Keratinocyte (primary cell): ENCODE results near the gene BET1L. TPM values are rescaled to one million over a fixed set of nuclear protein-coding genes. Genes with fewer than 3 reads are reported as not detected.

Experiments used
- DNase-seq: peaks from one replicate; pipeline ENCODE4 v3.0.0-alpha.2; 2011; ENCODE audit warnings: low read depth, missing footprints, low spot score
- FAIRE-seq: peaks from 2 replicates; lab custom pipeline; 2011; peaks lifted over from hg19 to GRCh38; lab: Jason Lieb, UNC
- H2AFZ ChIP-seq: 2 replicates; pipeline ENCODE4 v1.6.0; 2012; ENCODE audit warnings: low read length, control low read depth, inconsistent platforms; ENCODE audit not compliant: control insufficient read depth
- H3K27ac ChIP-seq: 2 replicates; pipeline ENCODE4 v1.5.1; 2011; ENCODE audit warnings: low read length; ENCODE audit not compliant: control insufficient read depth, insufficient read depth
- H3K27me3 ChIP-seq: 3 replicates; pipeline ENCODE4 v1.6.0; 2011; ENCODE audit warnings: low read length; ENCODE audit not compliant: control insufficient read depth, insufficient read depth; ENCODE audit errors: extremely low read depth
- H3K36me3 ChIP-seq, 2 experiments: 2 replicates in 1 of 2; 3 replicates in 1 of 2; pipeline ENCODE4 v1.5.1; 2011; ENCODE audit warnings: low read length in 2 of 2, mild to moderate bottlenecking in 1 of 2; ENCODE audit not compliant: control insufficient read depth in 2 of 2, insufficient read depth in 2 of 2; ENCODE audit errors: extremely low read depth in 1 of 2
- H3K4me1 ChIP-seq: 3 replicates; pipeline ENCODE4 v1.5.1; 2011; ENCODE audit warnings: low read length; ENCODE audit not compliant: control insufficient read depth, insufficient read depth; ENCODE audit errors: extremely low read depth
- H3K4me2 ChIP-seq: 3 replicates; pipeline ENCODE4 v1.6.0; 2011; ENCODE audit warnings: low read depth, low read length; ENCODE audit not compliant: control insufficient read depth, insufficient read depth; ENCODE audit errors: extremely low read depth
- H3K4me3 ChIP-seq, 3 experiments: fragments of 200-600 bp in 1 of 3; sonication (generic) in 1 of 3; 2 replicates in 2 of 3; 3 replicates in 1 of 3; pipeline ENCODE4 v1.5.1; 2011 to 2016; ENCODE audit warnings: low read length in 3 of 3, mild to moderate bottlenecking in 3 of 3, control low read depth in 2 of 3, inconsistent platforms in 1 of 3, low read depth in 1 of 3, mixed read lengths in 1 of 3, mixed run types in 1 of 3, moderate library complexity in 1 of 3; ENCODE audit not compliant: control insufficient read depth in 2 of 3, insufficient read depth in 2 of 3; ENCODE audit errors: extremely low read depth in 1 of 3
- H3K79me2 ChIP-seq: 2 replicates; pipeline ENCODE4 v1.6.0; 2012; ENCODE audit warnings: low read length; ENCODE audit not compliant: control insufficient read depth, insufficient read depth
- H3K9ac ChIP-seq: 3 replicates; pipeline ENCODE4 v1.6.0; 2011; ENCODE audit warnings: low read length; ENCODE audit not compliant: control insufficient read depth, insufficient read depth; ENCODE audit errors: extremely low read depth
- H3K9me1 ChIP-seq: 3 replicates; pipeline ENCODE4 v1.6.0; 2011; ENCODE audit warnings: low read length; ENCODE audit not compliant: control insufficient read depth, insufficient read depth; ENCODE audit errors: extremely low read depth
- H3K9me3 ChIP-seq: 2 replicates; pipeline ENCODE4 v1.5.1; 2012; ENCODE audit warnings: low read depth, low read length; ENCODE audit not compliant: control insufficient read depth
- H4K20me1 ChIP-seq: 3 replicates; pipeline ENCODE4 v1.6.0; 2011; ENCODE audit warnings: low read length; ENCODE audit not compliant: control insufficient read depth, insufficient read depth; ENCODE audit errors: extremely low read depth
- EZH2 ChIP-seq: IDR thresholded peaks from one replicate; pipeline ENCODE4 v1.6.1; 2012; ENCODE audit warnings: inconsistent platforms, mild to moderate bottlenecking, low read length, moderate library complexity
- dilution Hi-C: fragments of 300-500 bp; cut with MboI; formaldehyde crosslinking; loops from one replicate; pipeline ENCODE4 v1.7.0; 2020; ENCODE audit warnings: low sequenced_read_pairs; ENCODE audit not compliant: extremely low pct_ligation_motif_present
- polyA plus RNA-seq, 5 experiments: library from polyadenylated mRNA; depleted of rRNA in 3 of 5; stranded (reverse) in 3 of 5; stranded (forward) in 1 of 5; unstranded in 1 of 5; fragments of >200 nt; gene quantifications; 1 replicate in 1 of 5; 2 replicates in 3 of 5; 3 replicates in 1 of 5; pipeline versions ENCODE4 v1.2.1 to v1.2.3, GENCODE V29; 2011 to 2012; ENCODE audit warnings: missing spikeins in 2 of 5, low read depth in 1 of 5, low replicate concordance in 1 of 5
- TF ChIP-seq, protein P1 (sequence below), 3 experiments: IDR thresholded peaks in 1 of 3; conservative IDR thresholded peaks in 1 of 3; optimal IDR thresholded peaks in 1 of 3; 2 replicates in 2 of 3; 3 replicates in 1 of 3; pipeline versions ENCODE3 to v1.5.1; 2011; ENCODE audit warnings: low read length in 3 of 3, mild to moderate bottlenecking in 3 of 3, moderate library complexity in 2 of 3, control low read depth in 1 of 3, inconsistent platforms in 1 of 3; ENCODE audit not compliant: insufficient read depth in 2 of 3; ENCODE audit errors: extremely low read depth in 1 of 3

The BET1L gene
- polyA plus RNA-seq, 1 donor (not counting 4 experiments of a cell fraction or from before 2014, with no cell fraction given): 27.0 TPM

DNA sequence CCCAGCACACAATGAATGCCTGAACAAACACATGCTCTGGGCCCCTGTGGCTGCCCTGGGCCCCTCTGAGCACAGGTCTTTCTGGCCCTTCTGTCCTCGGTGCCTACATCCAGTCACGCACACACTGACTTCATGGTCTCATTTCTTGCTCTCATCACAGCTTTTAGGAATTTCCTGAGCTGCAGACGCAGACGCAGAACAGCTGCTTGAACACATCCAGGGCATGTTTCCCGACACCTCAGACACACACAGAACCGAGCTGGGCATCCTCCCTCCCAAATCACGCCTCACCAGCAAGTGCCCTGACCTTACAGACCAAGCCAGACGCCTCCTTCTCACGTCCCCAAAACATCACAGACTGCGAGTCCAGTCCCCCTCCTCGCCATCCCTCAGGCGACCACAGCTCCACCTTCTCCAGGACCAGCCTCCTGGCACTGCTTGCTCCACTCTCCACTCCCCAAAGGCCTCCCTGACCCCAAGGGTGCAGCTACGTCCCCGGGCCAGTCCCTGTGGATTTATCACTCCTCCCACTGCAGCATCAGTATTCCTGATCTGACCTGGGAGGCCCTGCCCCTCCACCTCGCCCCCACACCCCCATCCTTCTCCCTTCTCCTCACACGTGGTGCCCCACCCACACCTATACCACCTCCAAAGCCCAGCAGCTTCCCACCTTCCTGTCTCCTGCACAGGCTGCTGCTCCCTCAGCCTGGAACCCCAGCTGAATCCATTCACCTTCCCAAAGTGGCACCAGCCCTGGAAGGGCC is 16.0 kb upstream of the BET1L start:
- H3K4me2 ChIP-seq: no peak overlapping the region

DNA sequence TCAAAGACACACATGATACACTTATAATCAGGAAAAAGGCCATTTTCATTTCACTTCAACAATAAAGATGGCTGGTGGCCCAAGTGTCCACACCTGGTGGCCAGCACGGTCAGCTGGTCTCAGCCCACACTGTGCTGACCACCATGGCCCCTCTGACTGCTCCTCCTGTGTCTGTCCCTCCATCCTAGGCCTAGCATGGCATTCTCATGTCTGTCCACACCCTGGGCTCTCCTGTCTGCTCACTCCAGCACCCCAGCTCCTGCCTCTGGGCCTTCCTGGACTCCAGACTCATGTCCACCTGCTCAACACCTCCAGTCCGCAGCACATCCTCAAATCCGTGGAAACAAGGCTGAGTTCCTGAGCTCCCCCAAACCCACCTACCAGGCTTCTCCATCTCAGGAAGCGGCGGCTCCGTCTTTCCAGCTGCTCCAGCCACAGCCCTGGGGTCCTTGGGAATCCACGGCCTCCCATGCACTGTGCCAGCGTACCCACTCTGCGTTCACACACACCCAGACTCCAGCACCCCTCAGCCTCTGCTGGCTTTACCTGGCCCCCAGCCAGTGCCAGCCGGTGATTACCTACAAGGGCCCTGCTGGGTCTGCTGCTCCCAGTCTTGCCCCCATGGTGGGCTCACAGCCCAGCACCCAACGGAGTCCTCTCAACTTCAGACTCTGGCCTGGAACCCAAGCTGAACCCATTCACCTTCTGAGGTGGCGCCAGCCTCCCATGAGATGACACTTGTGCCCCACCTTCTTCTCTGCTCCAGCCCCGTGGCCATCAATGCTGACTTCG is 15.0 kb upstream of the BET1L start:
- Histone ChIP-seq H3K79me2 (no peaks in the 10 kb centered on the region), H3K27ac (no peak overlapping the region), H3K4me1 (peaks cover 13% of the 10 kb centered on the region), H3K9ac (no peak overlapping the region), H3K9me3 (no peaks in the 10 kb centered on the region), H3K4me3 (no peak overlapping the region), H3K27me3 (no peaks in the 10 kb centered on the region), H3K9me1 (no peaks in the 10 kb centered on the region), H3K36me3 (peaks cover 2% of the 10 kb centered on the region in 2 experiments), H3K4me2 (no peak overlapping the region), H4K20me1 (no peaks in the 10 kb centered on the region), H2AFZ (no peak overlapping the region)
- TF ChIP-seq, protein P1, sequence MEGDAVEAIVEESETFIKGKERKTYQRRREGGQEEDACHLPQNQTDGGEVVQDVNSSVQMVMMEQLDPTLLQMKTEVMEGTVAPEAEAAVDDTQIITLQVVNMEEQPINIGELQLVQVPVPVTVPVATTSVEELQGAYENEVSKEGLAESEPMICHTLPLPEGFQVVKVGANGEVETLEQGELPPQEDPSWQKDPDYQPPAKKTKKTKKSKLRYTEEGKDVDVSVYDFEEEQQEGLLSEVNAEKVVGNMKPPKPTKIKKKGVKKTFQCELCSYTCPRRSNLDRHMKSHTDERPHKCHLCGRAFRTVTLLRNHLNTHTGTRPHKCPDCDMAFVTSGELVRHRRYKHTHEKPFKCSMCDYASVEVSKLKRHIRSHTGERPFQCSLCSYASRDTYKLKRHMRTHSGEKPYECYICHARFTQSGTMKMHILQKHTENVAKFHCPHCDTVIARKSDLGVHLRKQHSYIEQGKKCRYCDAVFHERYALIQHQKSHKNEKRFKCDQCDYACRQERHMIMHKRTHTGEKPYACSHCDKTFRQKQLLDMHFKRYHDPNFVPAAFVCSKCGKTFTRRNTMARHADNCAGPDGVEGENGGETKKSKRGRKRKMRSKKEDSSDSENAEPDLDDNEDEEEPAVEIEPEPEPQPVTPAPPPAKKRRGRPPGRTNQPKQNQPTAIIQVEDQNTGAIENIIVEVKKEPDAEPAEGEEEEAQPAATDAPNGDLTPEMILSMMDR (optimal IDR thresholded peaks at IDR 0.05 in 1 of 3, IDR thresholded peaks at IDR 0.05 in 1 of 3, conservative IDR thresholded peaks at IDR 0.05 in 1 of 3; ENCODE audit: extremely low read depth in 1 of 3, insufficient read depth in 2 of 3, low read length in 3 of 3): no peak
- TF ChIP-seq EZH2: no peak
- dilution Hi-C loops: no loop called here
- FAIRE-seq (no peak), DNase-seq (no peak)

More for the DNA sequence above, 16.0 kb upstream of the BET1L start:
- Histone ChIP-seq H4K20me1 (no peaks in the 10 kb centered on the region), H3K9ac (no peak overlapping the region), H3K27ac (no peak overlapping the region), H2AFZ (no peak overlapping the region), H3K36me3 (peaks cover 2% of the 10 kb centered on the region in 2 experiments), H3K9me3 (no peaks in the 10 kb centered on the region), H3K4me3 (no peak overlapping the region), H3K79me2 (no peaks in the 10 kb centered on the region), H3K27me3 (no peaks in the 10 kb centered on the region), H3K4me1 (peaks cover 8% of the 10 kb centered on the region), H3K9me1 (no peaks in the 10 kb centered on the region)
- TF ChIP-seq, protein P1 (optimal IDR thresholded peaks at IDR 0.05 in 1 of 3, IDR thresholded peaks at IDR 0.05 in 1 of 3, conservative IDR thresholded peaks at IDR 0.05 in 1 of 3; ENCODE audit: extremely low read depth in 1 of 3, insufficient read depth in 2 of 3, low read length in 3 of 3): no peak
- TF ChIP-seq EZH2: no peak
- FAIRE-seq: no peak
- no peak for DNase-seq
- dilution Hi-C loops: no loop called here
